Cardiac fibroblast (primary cell): Measurements from ENCODE around the gene SLC5A9.
A peak's percentile ranks its signal among the peaks of the same experiment; 100 is the strongest.

Experiments used
- DNase-seq, 2 donors: peaks; one replicate each; pipeline versions ENCODE4 v3.0.0 to v3.0.0-alpha.2; 2010; ENCODE audit warnings: low read depth in 2 of 2
- H3K4me3 ChIP-seq, 2 donors: replicated peaks in 1 of 2; 1 replicate in 1 of 2; 2 replicates in 1 of 2; pipeline ENCODE4 v1.5.1; 2011; ENCODE audit warnings: low read depth in 2 of 2, low read length in 2 of 2, mild to moderate bottlenecking in 2 of 2, moderate library complexity in 1 of 2
- CTCF ChIP-seq: IDR thresholded peaks from one replicate; pipeline ENCODE4 v1.5.1; 2011; ENCODE audit warnings: low read depth, mild to moderate bottlenecking, low read length, inconsistent platforms

The SLC5A9 gene

GRCh38 chr1:48232722-48233121 is 10.2 kb downstream of the SLC5A9 start:
- no peak for DNase-seq
- no peak for TF ChIP-seq CTCF

GRCh38 chr1:48233666-48234485 is 11.4 kb downstream of the SLC5A9 start:
- no peak overlapping the region for H3K4me3 ChIP-seq
- no peak for DNase-seq
- no peak for TF ChIP-seq CTCF

More at GRCh38 chr1:48232722-48233121, 10.2 kb downstream of the SLC5A9 start:
- no peak overlapping the region for H3K4me3 ChIP-seq

- DNase-seq = no peak
- no peak overlapping the region for H3K4me3 ChIP-seq
- no peak for TF ChIP-seq CTCF
These were observed 13.1 kb downstream of the SLC5A9 start for GRCh38 chr1:48235652-48236051.

- DNase-seq = peak; percentile 41 to 51
- H3K4me3 ChIP-seq = no peak overlapping the region
- TF ChIP-seq CTCF = peak; percentile 62
These were observed 14.4 kb downstream of the SLC5A9 start for GRCh38 chr1:48236716-48237470.

- no peak overlapping the region for H3K4me3 ChIP-seq
- no peak for TF ChIP-seq CTCF
- no peak for DNase-seq
These were observed 19.7 kb downstream of the SLC5A9 start for GRCh38 chr1:48242141-48242736.

- no peak for DNase-seq
- TF ChIP-seq CTCF = no peak
- no peak overlapping the region for H3K4me3 ChIP-seq
These were observed 22.6 kb downstream of the SLC5A9 start for GRCh38 chr1:48245106-48245505.
